Breast epithelium (tissue), 4 donors: ENCODE results near the gene CMTM7. TPM values are rescaled to one million over a fixed set of nuclear protein-coding genes. Genes with fewer than 3 reads are reported as not detected.

ENCODE experiments used
- DNase-seq, 2 donors: peaks; one replicate each; pipeline ENCODE4 v3.0.0-alpha.2; 2019; ENCODE audit warnings: low spot score in 2 of 2
- H3K27ac ChIP-seq, 2 donors: fragments of 200-600 bp; sonication (generic) in 1 of 2; one replicate each; pipeline ENCODE4 v1.5.1; 2016 to 2019; ENCODE audit warnings: mild to moderate bottlenecking in 1 of 2
- H3K27me3 ChIP-seq, 2 donors: fragments of 200-600 bp; sonication (generic) in 1 of 2; one replicate each; pipeline versions ENCODE4 v1.5.1 to v1.6.0; 2017 to 2019; ENCODE audit warnings: control low read depth in 1 of 2, mild to moderate bottlenecking in 1 of 2
- H3K36me3 ChIP-seq: fragments of 200-600 bp; one replicate; pipeline ENCODE4 v1.5.1; 2019
- H3K4me1 ChIP-seq, 2 donors: fragments of 200-600 bp; sonication (generic); one replicate each; pipeline ENCODE4 v1.5.1; 2016 to 2019; ENCODE audit warnings: control low read depth in 1 of 2
- H3K4me3 ChIP-seq, 3 donors: fragments of 200-600 bp; sonication (generic); 1 replicate in 2 of 3; 2 replicates in 1 of 3; pipeline ENCODE4 v1.5.1; 2016 to 2019; ENCODE audit warnings: mild to moderate bottlenecking in 3 of 3, moderate library complexity in 2 of 3
- H3K9me3 ChIP-seq, 2 donors: fragments of 200-600 bp; sonication (generic) in 1 of 2; one replicate each; pipeline ENCODE4 v1.5.1; 2016 to 2019; ENCODE audit warnings: control low read depth in 1 of 2
- POLR2A ChIP-seq: fragments of 450-650 bp; IDR thresholded peaks from one replicate; pipeline ENCODE4 v1.6.1; 2016; ENCODE audit warnings: antibody characterized with exemption, mild to moderate bottlenecking, moderate library complexity
- POLR2AphosphoS5 ChIP-seq, 3 donors: sonication (generic); formaldehyde crosslinking; IDR thresholded peaks; one replicate each; pipeline ENCODE4 v1.6.1; 2017; ENCODE audit warnings: antibody characterized with exemption in 3 of 3
- intact Hi-C: fragments of 100-400 bp; cut with DNase I; formaldehyde crosslinking; loops from one replicate; pipeline ENCODE4 v1.15.1; 2023; ENCODE audit warnings: low total_unique reads
- total RNA-seq, 3 donors: library from RNA; depleted of rRNA; stranded (reverse); fragments of >200 nt; gene quantifications; one replicate each; pipeline ENCODE4 v1.1.0, GENCODE V29; 2016
- TF ChIP-seq, protein P1 (sequence below), 3 donors: fragments of 450-650 bp; IDR thresholded peaks; one replicate each; pipeline ENCODE4 v1.5.1; 2016 to 2017; ENCODE audit warnings: antibody characterized with exemption in 3 of 3, mild to moderate bottlenecking in 3 of 3, moderate library complexity in 3 of 3

The CMTM7 gene
- total RNA-seq, 3 donors from 2014 or later: 16.8 to 111 (median 58.0) TPM

DNA sequence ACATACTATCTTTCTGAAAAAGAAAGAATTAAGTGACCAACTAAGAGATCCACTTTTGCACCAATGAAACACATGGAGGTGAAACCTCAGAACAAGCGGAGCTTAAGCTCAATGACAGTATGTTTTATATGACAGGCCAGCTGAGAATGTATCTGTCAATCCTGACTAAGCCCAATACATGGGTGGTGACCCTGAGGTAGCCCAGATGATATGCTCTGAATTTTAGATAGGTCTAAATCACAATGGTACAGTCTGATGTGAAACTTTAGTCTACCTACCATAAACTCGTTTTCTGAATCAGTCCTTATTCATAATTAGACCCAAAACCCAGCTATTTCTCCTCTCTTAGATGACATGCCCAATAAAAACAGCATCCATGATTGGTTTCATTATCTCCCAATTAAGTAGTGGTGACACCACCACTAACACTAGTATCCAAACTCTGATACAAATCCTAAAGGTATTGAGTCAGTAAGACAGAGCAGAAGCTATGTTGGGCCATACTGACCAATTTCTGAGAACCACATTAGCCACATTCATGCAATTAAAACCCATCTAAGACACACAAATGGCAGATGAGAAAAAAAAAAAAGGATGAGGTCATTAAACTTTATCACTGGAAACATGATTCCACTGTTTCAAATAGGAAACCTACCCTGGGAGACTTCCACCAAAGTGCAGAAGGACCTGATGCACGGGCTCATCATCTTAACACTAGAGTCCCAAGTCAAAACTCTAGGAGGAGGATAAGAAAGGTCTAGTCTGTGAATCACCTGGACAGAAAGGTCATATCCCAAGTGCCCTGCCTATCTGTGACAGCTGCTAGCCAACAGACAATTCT, 90.4 kb downstream of the CMTM7 start:
- no peaks in the 10 kb centered on the region for H3K36me3 ChIP-seq
- intact Hi-C loops: no loop called here

GRCh38 chr3:32482693-32483092, 91.0 kb downstream of the CMTM7 start:
- no peaks in the 10 kb centered on the region for H3K4me1 ChIP-seq
- DNase-seq: no peak
- H3K36me3 ChIP-seq: no peaks in the 10 kb centered on the region
- TF ChIP-seq, protein P1, sequence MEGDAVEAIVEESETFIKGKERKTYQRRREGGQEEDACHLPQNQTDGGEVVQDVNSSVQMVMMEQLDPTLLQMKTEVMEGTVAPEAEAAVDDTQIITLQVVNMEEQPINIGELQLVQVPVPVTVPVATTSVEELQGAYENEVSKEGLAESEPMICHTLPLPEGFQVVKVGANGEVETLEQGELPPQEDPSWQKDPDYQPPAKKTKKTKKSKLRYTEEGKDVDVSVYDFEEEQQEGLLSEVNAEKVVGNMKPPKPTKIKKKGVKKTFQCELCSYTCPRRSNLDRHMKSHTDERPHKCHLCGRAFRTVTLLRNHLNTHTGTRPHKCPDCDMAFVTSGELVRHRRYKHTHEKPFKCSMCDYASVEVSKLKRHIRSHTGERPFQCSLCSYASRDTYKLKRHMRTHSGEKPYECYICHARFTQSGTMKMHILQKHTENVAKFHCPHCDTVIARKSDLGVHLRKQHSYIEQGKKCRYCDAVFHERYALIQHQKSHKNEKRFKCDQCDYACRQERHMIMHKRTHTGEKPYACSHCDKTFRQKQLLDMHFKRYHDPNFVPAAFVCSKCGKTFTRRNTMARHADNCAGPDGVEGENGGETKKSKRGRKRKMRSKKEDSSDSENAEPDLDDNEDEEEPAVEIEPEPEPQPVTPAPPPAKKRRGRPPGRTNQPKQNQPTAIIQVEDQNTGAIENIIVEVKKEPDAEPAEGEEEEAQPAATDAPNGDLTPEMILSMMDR (IDR thresholded peaks at IDR 0.05): no peak
- no peak for TF ChIP-seq POLR2AphosphoS5 (IDR thresholded peaks at IDR 0.05)
- no peak for TF ChIP-seq POLR2A
- no peak overlapping the region for H3K27ac ChIP-seq
- intact Hi-C loops: no loop called here
- H3K4me3 ChIP-seq: no peak overlapping the region
- no peaks in the 10 kb centered on the region for H3K27me3 ChIP-seq
- H3K9me3 ChIP-seq: no peaks in the 10 kb centered on the region

More for the DNA sequence above, 90.4 kb downstream of the CMTM7 start:
- H3K27me3 ChIP-seq: no peaks in the 10 kb centered on the region
- H3K4me1 ChIP-seq: no peaks in the 10 kb centered on the region
- no peaks in the 10 kb centered on the region for H3K9me3 ChIP-seq
- H3K27ac ChIP-seq: no peak overlapping the region
- no peak for DNase-seq
- no peak overlapping the region for H3K4me3 ChIP-seq
- no peak for TF ChIP-seq POLR2AphosphoS5 (IDR thresholded peaks at IDR 0.05)
- no peak for TF ChIP-seq POLR2A
- TF ChIP-seq, protein P1 (IDR thresholded peaks at IDR 0.05): no peak

DNA sequence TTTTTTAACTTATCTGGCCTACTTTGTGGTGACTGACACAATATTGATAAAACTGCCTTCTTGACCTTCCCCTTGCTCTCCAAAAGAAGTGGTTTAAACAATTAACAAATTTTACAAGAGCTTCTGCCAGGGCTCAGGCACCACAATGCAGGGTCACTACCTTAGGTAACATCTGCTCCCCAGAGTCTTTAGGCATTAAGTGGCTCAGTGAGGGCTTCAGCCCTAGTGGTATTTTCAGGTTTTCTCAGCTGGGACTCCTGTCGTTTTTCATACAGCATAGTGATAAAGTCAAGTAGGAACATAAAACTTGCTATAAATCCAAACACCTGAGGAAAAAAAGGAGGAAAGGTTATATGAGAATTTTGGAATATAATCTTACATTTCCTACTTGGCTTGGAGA, 92.1 kb downstream of the CMTM7 start:
- H3K27me3 ChIP-seq: no peaks in the 10 kb centered on the region
- no peak overlapping the region for H3K27ac ChIP-seq
- no peak overlapping the region for H3K4me3 ChIP-seq
- no peaks in the 10 kb centered on the region for H3K36me3 ChIP-seq
- H3K9me3 ChIP-seq: no peaks in the 10 kb centered on the region
- no peak for TF ChIP-seq POLR2AphosphoS5 (IDR thresholded peaks at IDR 0.05)
- no peak for TF ChIP-seq POLR2A
- TF ChIP-seq, protein P1 (IDR thresholded peaks at IDR 0.05): no peak
- DNase-seq: no peak
- H3K4me1 ChIP-seq: no peaks in the 10 kb centered on the region
- intact Hi-C loops: no loop called here

- DNase-seq: no peak
- Histone ChIP-seq H3K36me3 (no peaks in the 10 kb centered on the region), H3K4me3 (no peak overlapping the region), H3K9me3 (no peaks in the 10 kb centered on the region), H3K4me1 (no peaks in the 10 kb centered on the region), H3K27me3 (no peaks in the 10 kb centered on the region), H3K27ac (no peak overlapping the region)
- TF ChIP-seq POLR2AphosphoS5 (IDR thresholded peaks at IDR 0.05): no peak
- TF ChIP-seq, protein P1 (IDR thresholded peaks at IDR 0.05): no peak
- TF ChIP-seq POLR2A: no peak
- intact Hi-C loops: no loop called here
Measured at GRCh38 chr3:32484436-32484835, 92.8 kb downstream of the CMTM7 start.

DNA sequence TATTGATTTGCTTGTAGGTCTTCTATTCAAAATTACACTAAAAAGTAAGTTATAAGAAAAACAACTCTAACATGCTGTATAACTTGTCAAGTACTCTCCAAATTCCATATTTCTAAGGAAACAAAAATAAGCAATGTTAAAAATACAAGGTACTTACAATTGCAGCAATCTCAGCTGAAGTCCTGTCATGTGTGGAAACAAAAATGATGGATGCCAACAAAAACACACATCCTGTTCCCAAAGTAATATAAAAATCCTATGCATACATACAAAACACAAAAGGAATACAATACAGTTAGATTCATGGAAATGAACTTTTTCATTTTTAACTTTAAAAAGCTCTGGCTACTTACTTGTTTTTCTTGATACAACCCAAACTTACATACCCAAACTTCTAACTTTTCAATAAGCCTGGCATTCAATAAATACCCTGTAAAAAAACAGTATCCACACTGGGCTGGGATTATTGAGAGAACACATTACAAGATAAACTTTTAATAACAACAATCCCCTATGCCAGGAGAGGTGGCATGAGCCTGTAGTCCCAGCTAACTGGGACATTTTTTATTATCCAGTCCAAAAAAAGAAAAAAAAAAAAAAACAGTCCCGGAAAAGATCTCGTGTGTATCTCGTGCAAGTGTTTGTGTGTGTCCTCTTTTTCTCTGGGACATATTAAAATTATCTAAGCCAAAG, 96.3 kb downstream of the CMTM7 start:
- no peak overlapping the region for H3K27ac ChIP-seq
- no peaks in the 10 kb centered on the region for H3K36me3 ChIP-seq
- no peaks in the 10 kb centered on the region for H3K27me3 ChIP-seq
- no peaks in the 10 kb centered on the region for H3K4me1 ChIP-seq
- TF ChIP-seq, protein P1 (IDR thresholded peaks at IDR 0.05): no peak
- TF ChIP-seq POLR2A (no peak), POLR2AphosphoS5 (IDR thresholded peaks at IDR 0.05) (no peak)
- intact Hi-C loops: no loop called here
- H3K4me3 ChIP-seq: no peak overlapping the region
- no peaks in the 10 kb centered on the region for H3K9me3 ChIP-seq
- DNase-seq: no peak
